IMR-90 (cell line): Measurements from ENCODE around the gene MTHFSD. TPM values are rescaled to one million over a fixed set of nuclear protein-coding genes. Genes with fewer than 3 reads are reported as not detected.

Source experiments
- ATAC-seq: fragments of 200-7000 bp; cut with Tn5 transposase; 2 replicates; pipeline ENCODE4 v1.9.1; 2020; ENCODE audit warnings: low read depth, mild to moderate bottlenecking, moderate library complexity
- BruUV-seq: library from RNA; stranded (reverse); fragments of 400-500 nt; replicated peaks from 2 replicates; lab custom pipeline; 2021; lab: Mats Ljungman, UMichigan
- CTCF ChIA-PET: fragments of 300-600 bp; formaldehyde crosslinking; extraction: SDS; loops from one replicate; lab custom pipeline; 2021; ENCODE audit warnings: antibody characterized with exemption; lab: Yijun Ruan, JAX
- POLR2A ChIA-PET: fragments of 300-600 bp; sonication (Branson Sonifier 250); formaldehyde crosslinking; loops from one replicate; lab custom pipeline; 2022; ENCODE audit warnings: antibody characterized with exemption; ENCODE audit not compliant: unreplicated experiment; lab: Charles Lee
- DNase-seq: peaks from one replicate; pipeline ENCODE4 v3.0.0; 2013
- H2AFZ ChIP-seq: replicated peaks from 2 replicates; pipeline ENCODE3; 2013; ENCODE audit warnings: low read length, mild to moderate bottlenecking; ENCODE audit not compliant: poor library complexity
- H2AK5ac ChIP-seq: 2 replicates; pipeline ENCODE4 v1.6.1; 2013; ENCODE audit warnings: low read depth, low read length, inconsistent platforms
- H2AK9ac ChIP-seq: replicated peaks from 2 replicates; pipeline ENCODE3; 2013; ENCODE audit warnings: mild to moderate bottlenecking, low read depth, low read length, moderate library complexity; ENCODE audit not compliant: poor library complexity
- H2BK120ac ChIP-seq: 2 replicates; pipeline ENCODE4 v1.6.1; 2013; ENCODE audit warnings: low read depth, low read length, inconsistent platforms
- H2BK15ac ChIP-seq: 3 replicates; pipeline ENCODE4 v1.6.1; 2013; ENCODE audit warnings: low read depth, low read length, inconsistent platforms
- H2BK20ac ChIP-seq: 2 replicates; pipeline ENCODE4 v1.6.1; 2013; ENCODE audit warnings: low read depth, mild to moderate bottlenecking, inconsistent platforms, low read length, moderate library complexity
- H2BK5ac ChIP-seq: 2 replicates; pipeline ENCODE4 v1.6.1; 2013; ENCODE audit warnings: mild to moderate bottlenecking, low read depth, low read length, inconsistent platforms; ENCODE audit not compliant: poor library complexity, severe bottlenecking
- H3K14ac ChIP-seq: replicated peaks from 2 replicates; pipeline ENCODE4 v1.6.1; 2013; ENCODE audit warnings: low read depth, low read length, inconsistent platforms
- H3K18ac ChIP-seq: 2 replicates; pipeline ENCODE4 v1.6.1; 2013; ENCODE audit warnings: low read depth, low read length, control low read depth
- H3K23ac ChIP-seq: 2 replicates; pipeline ENCODE4 v1.6.1; 2013; ENCODE audit warnings: low read depth, low read length, inconsistent platforms
- H3K27ac ChIP-seq: 2 replicates; pipeline ENCODE4 v1.5.1; 2013; ENCODE audit warnings: mild to moderate bottlenecking, control low read depth, low read length; ENCODE audit not compliant: insufficient read depth
- H3K27me3 ChIP-seq: 2 replicates; pipeline ENCODE4 v1.6.1; 2013; ENCODE audit warnings: low read length; ENCODE audit not compliant: control insufficient read depth, insufficient read depth
- H3K36me3 ChIP-seq: 2 replicates; pipeline ENCODE4 v1.6.1; 2013; ENCODE audit warnings: low read length, mixed read lengths; ENCODE audit not compliant: control insufficient read depth, insufficient read depth
- H3K4ac ChIP-seq: 2 replicates; pipeline ENCODE4 v1.6.1; 2013; ENCODE audit warnings: low read depth, low read length, inconsistent platforms
- H3K4me1 ChIP-seq: 2 replicates; pipeline ENCODE4 v1.6.1; 2013; ENCODE audit warnings: low read length, mixed read lengths; ENCODE audit not compliant: control insufficient read depth, insufficient read depth
- H3K4me2 ChIP-seq: 2 replicates; pipeline ENCODE4 v1.6.1; 2013; ENCODE audit warnings: low read depth, mild to moderate bottlenecking, control low read depth, low read length, moderate library complexity
- H3K4me3 ChIP-seq: 2 replicates; pipeline ENCODE4 v1.5.1; 2013; ENCODE audit warnings: low read depth, mild to moderate bottlenecking, control low read depth, low read length, moderate library complexity; ENCODE audit not compliant: insufficient read depth
- H3K56ac ChIP-seq: 2 replicates; pipeline ENCODE4 v1.6.1; 2013; ENCODE audit warnings: low read length, inconsistent platforms; ENCODE audit not compliant: insufficient read depth; ENCODE audit errors: extremely low read depth
- H3K79me1 ChIP-seq, 2 experiments: 2 replicates each; pipeline ENCODE4 v1.6.1; 2013; ENCODE audit warnings: low read length in 2 of 2, inconsistent platforms in 1 of 2, low read depth in 1 of 2
- H3K9ac ChIP-seq: 2 replicates; pipeline ENCODE4 v1.6.1; 2013; ENCODE audit warnings: low read depth, low read length, control low read depth
- H3K9me1 ChIP-seq: 2 replicates; pipeline ENCODE4 v1.6.1; 2013; ENCODE audit warnings: low read length, inconsistent platforms; ENCODE audit not compliant: insufficient read depth
- H3K9me3 ChIP-seq: 2 replicates; pipeline ENCODE4 v1.6.1; 2013; ENCODE audit warnings: low read length; ENCODE audit not compliant: control insufficient read depth, insufficient read depth
- H4K20me1 ChIP-seq: 2 replicates; pipeline ENCODE4 v1.6.1; 2013; ENCODE audit warnings: low read length, inconsistent platforms; ENCODE audit not compliant: insufficient read depth
- H4K5ac ChIP-seq: 2 replicates; pipeline ENCODE4 v1.6.1; 2013; ENCODE audit warnings: mild to moderate bottlenecking, low read depth, low read length, control low read depth
- H4K8ac ChIP-seq, 2 experiments: 2 replicates each; pipeline ENCODE4 v1.6.1; 2013; ENCODE audit warnings: low read depth in 2 of 2, low read length in 2 of 2, control low read depth in 1 of 2, inconsistent platforms in 1 of 2
- H4K91ac ChIP-seq: 2 replicates; pipeline ENCODE4 v1.6.1; 2013; ENCODE audit warnings: low read depth, low read length, inconsistent platforms; ENCODE audit not compliant: insufficient read depth
- BHLHE40 ChIP-seq: fragments of 150-350 bp; IDR thresholded peaks from 2 replicates; pipeline ENCODE4 v1.6.1; 2016; ENCODE audit warnings: mild to moderate bottlenecking, low read depth, low read length
- CEBPB ChIP-seq: IDR thresholded peaks from 2 replicates; pipeline ENCODE4 v1.6.1; 2012; ENCODE audit warnings: low read depth, low read length, improper control_type of control experiment
- CTCF ChIP-seq: conservative IDR thresholded peaks from 2 replicates; pipeline ENCODE4 v1.5.1; 2012; ENCODE audit warnings: mild to moderate bottlenecking, low read depth, low read length, improper control_type of control experiment
- FOS ChIP-seq: fragments of 150-350 bp; IDR thresholded peaks from 2 replicates; pipeline ENCODE4 v1.6.1; 2016; ENCODE audit warnings: low read depth, low read length
- MAFK ChIP-seq: IDR thresholded peaks from 2 replicates; pipeline ENCODE4 v1.6.1; 2012; ENCODE audit warnings: low read depth, low read length, improper control_type of control experiment
- MAZ ChIP-seq: IDR thresholded peaks from 2 replicates; pipeline ENCODE4 v1.6.1; 2012; ENCODE audit warnings: low read depth, mild to moderate bottlenecking, low read length, improper control_type of control experiment, moderate library complexity, borderline replicate concordance
- MXI1 ChIP-seq: IDR thresholded peaks from 2 replicates; pipeline ENCODE4 v1.6.1; 2012; ENCODE audit warnings: low read depth, mild to moderate bottlenecking, low read length, moderate library complexity, borderline replicate concordance
- NFE2L2 ChIP-seq: fragments of 150-350 bp; IDR thresholded peaks from 2 replicates; pipeline ENCODE4 v1.6.1; 2016; ENCODE audit warnings: low read depth, mild to moderate bottlenecking, low read length
- POLR2A ChIP-seq: IDR thresholded peaks from 2 replicates; pipeline ENCODE4 v1.6.1; 2012; ENCODE audit warnings: mild to moderate bottlenecking, low read depth, low read length
- RCOR1 ChIP-seq: IDR thresholded peaks from 2 replicates; pipeline ENCODE4 v1.6.1; 2012; ENCODE audit warnings: mild to moderate bottlenecking, low read length, improper control_type of control experiment; ENCODE audit not compliant: insufficient replicate concordance
- RFX5 ChIP-seq: IDR thresholded peaks from 2 replicates; pipeline ENCODE4 v1.8.0; 2012; ENCODE audit warnings: low read depth, mild to moderate bottlenecking, low read length, moderate library complexity
- SMC3 ChIP-seq: fragments of 150-350 bp; IDR thresholded peaks from 2 replicates; pipeline ENCODE4 v1.6.1; 2016; ENCODE audit warnings: low read depth, mild to moderate bottlenecking, antibody characterized with exemption, low read length, moderate library complexity
- USF2 ChIP-seq: fragments of 150-350 bp; IDR thresholded peaks from 2 replicates; pipeline ENCODE4 v1.6.1; 2017; ENCODE audit warnings: mild to moderate bottlenecking, antibody characterized with exemption, low read length, low read depth
- WGBS, 2 experiments: methylation state at CpG; one replicate each; pipeline versions ENCODE4 v1.1.5 to v1.1.7; 2013; ENCODE audit warnings: missing lambda C conversion rate in 2 of 2; ENCODE audit not compliant: insufficient read length in 1 of 2; ENCODE audit errors: extremely low coverage in 2 of 2; 5-methylcytosine and 5-hydroxymethylcytosine counted together
- dilution Hi-C: fragments of 300-500 bp; cut with HindIII; formaldehyde crosslinking; loops from one replicate; pipeline ENCODE4 v1.14.3; 2018; ENCODE audit warnings: low sequenced_read_pairs; ENCODE audit not compliant: unreplicated experiment
- in situ Hi-C: fragments of 300-500 bp; cut with MboI; formaldehyde crosslinking; loops from 3 replicates; pipeline ENCODE4 v1.14.3; 2019; ENCODE audit warnings: low sequenced_read_pairs, inconsistent platforms, mixed read lengths
- intact Hi-C: fragments of 100-400 bp; cut with micrococcal nuclease; formaldehyde crosslinking; loops from 2 replicates; pipeline ENCODE4 v1.10.0; 2022
- polyA plus RNA-seq, 3 experiments: library from polyadenylated mRNA; depleted of rRNA; stranded (reverse); fragments of >200 nt; gene quantifications; 2 replicates each; pipeline ENCODE4 v1.2.3, GENCODE V29; 2012; ENCODE audit warnings: low replicate concordance in 1 of 3
- total RNA-seq: library from RNA; depleted of rRNA; stranded (reverse); fragments of >200 nt; gene quantifications from 2 replicates; pipeline ENCODE4 v1.2.3, GENCODE V29; 2012
- TF ChIP-seq, protein P1 (sequence below): fragments of 150-350 bp; IDR thresholded peaks from 2 replicates; pipeline ENCODE4 v1.6.1; 2016; ENCODE audit warnings: low read depth, mild to moderate bottlenecking, low read length, moderate library complexity, borderline replicate concordance

MTHFSD gene
- total and polyA plus RNA-seq, 2 of the 4 experiments (the other 2 are of a cell fraction) = 8.2 to 16.8 TPM

DNA sequence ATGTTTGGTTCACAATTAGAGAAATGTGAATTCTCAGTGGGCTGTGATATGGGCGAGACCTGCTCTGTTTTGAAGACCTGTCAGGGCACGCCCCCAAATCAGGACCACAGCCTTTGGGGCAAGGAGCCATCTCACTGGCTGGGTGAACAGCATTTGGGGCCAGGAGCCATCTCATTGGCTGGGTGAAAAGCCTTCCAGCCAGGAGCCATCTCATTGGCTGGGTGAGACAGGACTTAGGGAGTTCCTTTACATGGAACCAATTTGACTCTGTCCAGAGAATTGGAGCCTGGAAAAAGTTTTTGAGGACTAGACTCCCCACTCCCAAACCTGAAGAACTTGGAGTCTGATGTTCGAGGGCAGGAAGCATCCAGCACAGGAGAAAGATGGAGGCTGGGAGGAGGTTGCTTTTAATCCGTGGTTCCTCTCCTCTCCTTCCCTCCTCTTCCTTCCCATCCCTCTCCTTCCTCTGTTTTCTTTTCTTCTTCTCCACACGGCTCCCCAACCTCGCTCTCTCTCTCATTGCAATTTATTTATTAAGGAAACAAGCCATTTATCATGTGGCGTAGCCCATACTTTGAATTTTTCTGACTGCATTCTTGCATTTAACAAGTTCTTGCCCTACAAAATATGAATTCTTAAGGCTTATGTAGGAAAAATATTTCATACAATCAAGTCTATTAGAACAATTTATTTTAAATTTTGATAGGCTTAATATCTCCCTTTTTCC, 43.0 kb upstream of the MTHFSD start:
- Histone ChIP-seq H2AK5ac (peak overlapping the region; percentile 75), H3K79me1 (peaks cover 4 to 9% of the 10 kb centered on the region in 2 experiments; a peak in 1 of 4 replicates), H4K5ac (peak overlapping the region; percentile 57; the same call in 1 of the 2 replicates), H2BK15ac (peak overlapping the region; percentile 90), H3K9me1 (no peaks in the 10 kb centered on the region; the same call in 1 of the 2 replicates), H3K14ac (0 out of 2 replicates have a peak overlapping the region, but pooled peaks have one; percentile 37), H2AFZ (peak overlapping the region; percentile 54), H3K27ac (no peak overlapping the region), H3K18ac (no peak overlapping the region), H2BK20ac (peak overlapping the region; percentile 56; the same call in 1 of the 2 replicates), H2BK120ac (peak overlapping the region; percentile 54), H4K8ac (peak overlapping the region in 1 of 2 experiments; percentile 53; a peak in 3 of 4 replicates), H4K91ac (peak overlapping the region; percentile 38; the same call in 1 of the 2 replicates), H3K36me3 (no peaks in the 10 kb centered on the region), H3K9me3 (no peaks in the 10 kb centered on the region), H4K20me1 (no peaks in the 10 kb centered on the region), H3K56ac (no peak overlapping the region), H3K4me1 (peaks cover 5% of the 10 kb centered on the region), H3K4ac (peak overlapping the region; percentile 72), H3K27me3 (no peaks in the 10 kb centered on the region), H3K23ac (no peak overlapping the region), H2AK9ac (peak overlapping the region; percentile 42), H3K9ac (no peak overlapping the region), H2BK5ac (peak overlapping the region; percentile 12), H3K4me3 (no peak overlapping the region), H3K4me2 (no peak overlapping the region)
- TF ChIP-seq MAZ = no peak
- TF ChIP-seq FOS = no peak
- TF ChIP-seq, protein P1, sequence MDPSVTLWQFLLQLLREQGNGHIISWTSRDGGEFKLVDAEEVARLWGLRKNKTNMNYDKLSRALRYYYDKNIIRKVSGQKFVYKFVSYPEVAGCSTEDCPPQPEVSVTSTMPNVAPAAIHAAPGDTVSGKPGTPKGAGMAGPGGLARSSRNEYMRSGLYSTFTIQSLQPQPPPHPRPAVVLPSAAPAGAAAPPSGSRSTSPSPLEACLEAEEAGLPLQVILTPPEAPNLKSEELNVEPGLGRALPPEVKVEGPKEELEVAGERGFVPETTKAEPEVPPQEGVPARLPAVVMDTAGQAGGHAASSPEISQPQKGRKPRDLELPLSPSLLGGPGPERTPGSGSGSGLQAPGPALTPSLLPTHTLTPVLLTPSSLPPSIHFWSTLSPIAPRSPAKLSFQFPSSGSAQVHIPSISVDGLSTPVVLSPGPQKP = no peak
- TF ChIP-seq MAFK = no peak
- no peak for TF ChIP-seq RCOR1
- no peak for TF ChIP-seq NFE2L2
- TF ChIP-seq BHLHE40 = no peak
- TF ChIP-seq USF2 = no peak
- no peak for TF ChIP-seq MXI1
- no peak for TF ChIP-seq CEBPB
- TF ChIP-seq RFX5 = no peak
- TF ChIP-seq POLR2A = no peak
- TF ChIP-seq SMC3 = no peak
- TF ChIP-seq CTCF = no peak
- ChIA-PET POLR2A (no interaction called here), CTCF (no interaction called here)
- intact Hi-C loops (no loop called here), dilution Hi-C loops (no loop called here), in situ Hi-C loops (no loop called here)
- 29% methylated on average over 2 of the region's 7 CpGs; no CpG with 5 or more reads in 1 of the 2 experiments for WGBS, 2 experiments
- peak; percentile 43 for ATAC-seq
- DNase-seq = no peak
- BruUV-seq = no TSS peak
